Tibial nerve (tissue), 4 donors: Measurements from ENCODE around the gene GRIK4. TPM values are rescaled to one million over a fixed set of nuclear protein-coding genes. Genes with fewer than 3 reads are reported as not detected.

Source experiments
- DNase-seq, 2 donors: peaks; one replicate each; pipeline ENCODE4 v3.0.0-alpha.2; 2019; ENCODE audit warnings: low spot score in 2 of 2
- H3K27ac ChIP-seq, 4 donors: fragments of 200-600 bp; sonication (generic) in 3 of 4; one replicate each; pipeline ENCODE4 v1.5.1; 2017 to 2019; ENCODE audit warnings: mild to moderate bottlenecking in 1 of 4
- H3K27me3 ChIP-seq, 2 donors: fragments of 200-600 bp; sonication (generic) in 1 of 2; one replicate each; pipeline versions ENCODE4 v1.5.1 to v1.6.0; 2017 to 2019
- H3K36me3 ChIP-seq, 3 donors: fragments of 200-600 bp; sonication (generic); one replicate each; pipeline ENCODE4 v1.5.1; 2018 to 2019
- H3K4me1 ChIP-seq, 4 donors: fragments of 200-600 bp; sonication (generic) in 3 of 4; one replicate each; pipeline ENCODE4 v1.5.1; 2017 to 2019
- H3K4me3 ChIP-seq, 4 donors: fragments of 200-600 bp; sonication (generic) in 3 of 4; one replicate each; pipeline ENCODE4 v1.5.1; 2017 to 2019; ENCODE audit warnings: mild to moderate bottlenecking in 1 of 4, moderate library complexity in 1 of 4
- H3K9me3 ChIP-seq, 4 donors: fragments of 200-600 bp; sonication (generic) in 3 of 4; one replicate each; pipeline ENCODE4 v1.5.1; 2017 to 2019
- CTCF ChIP-seq, 5 experiments: fragments of 200-600 bp in 3 of 5; fragments of 450-650 bp in 2 of 5; sonication (generic) in 3 of 5; IDR thresholded peaks; one replicate each; pipeline ENCODE4 v1.5.1; 2016 to 2019; ENCODE audit warnings: antibody characterized with exemption in 5 of 5, mild to moderate bottlenecking in 3 of 5, moderate library complexity in 2 of 5
- EP300 ChIP-seq, 2 donors: sonication (generic); formaldehyde crosslinking; IDR thresholded peaks; one replicate each; pipeline ENCODE4 v1.6.1; 2017; ENCODE audit warnings: antibody characterized with exemption in 2 of 2, mild to moderate bottlenecking in 1 of 2
- POLR2A ChIP-seq, 2 donors: fragments of 450-650 bp; IDR thresholded peaks; one replicate each; pipeline ENCODE4 v1.6.1; 2017; ENCODE audit warnings: antibody characterized with exemption in 2 of 2, mild to moderate bottlenecking in 2 of 2, moderate library complexity in 2 of 2
- WGBS, 2 donors: methylation state at CpG; one replicate each; pipeline ENCODE4 v1.1.5; 2018; 5-methylcytosine and 5-hydroxymethylcytosine counted together
- total RNA-seq, 4 donors: library from RNA; depleted of rRNA; stranded (reverse); fragments of >200 nt; gene quantifications; one replicate each; pipeline ENCODE4 v1.1.0, GENCODE V29; 2016

GRIK4 gene
- total RNA-seq, 4 donors from 2014 or later: 0.22 to 0.98 TPM; not detected in 2

DNA sequence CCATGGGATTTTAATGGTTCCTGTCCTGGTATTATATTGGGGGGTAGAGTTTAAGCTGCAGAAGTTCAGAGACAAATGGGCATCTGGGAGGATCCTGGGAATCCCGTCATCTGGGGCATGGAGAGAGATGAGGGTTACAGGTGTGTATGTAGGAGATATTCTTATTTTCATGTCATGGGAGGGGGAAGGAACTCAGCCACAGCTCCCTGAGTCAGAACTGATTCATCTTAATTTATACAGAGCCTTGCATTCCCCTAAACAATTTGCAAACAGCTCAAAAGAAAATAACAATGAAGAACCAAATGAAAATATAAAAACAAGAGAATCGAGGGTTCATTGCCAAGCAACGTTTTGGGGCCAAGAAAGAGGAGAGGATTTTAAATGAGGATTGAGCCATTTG lies 356.4 kb downstream of the GRIK4 start:
- 37 to 40% methylated on average over 3 of the region's 3 CpGs for WGBS, 2 donors
- no peaks in the 10 kb centered on the region for H3K36me3 ChIP-seq
- TF ChIP-seq CTCF (IDR thresholded peaks at IDR 0.05) (no peak), POLR2A (IDR thresholded peaks at IDR 0.05) (no peak), EP300 (IDR thresholded peaks at IDR 0.05) (no peak)
- peaks cover 0 to 9% of the 10 kb centered on the region in 2 donors for H3K27me3 ChIP-seq
- H3K4me1 ChIP-seq: no peaks in the 10 kb centered on the region
- no peak overlapping the region for H3K4me3 ChIP-seq
- H3K27ac ChIP-seq: no peak overlapping the region
- DNase-seq: no peak
- no peaks in the 10 kb centered on the region for H3K9me3 ChIP-seq

DNA sequence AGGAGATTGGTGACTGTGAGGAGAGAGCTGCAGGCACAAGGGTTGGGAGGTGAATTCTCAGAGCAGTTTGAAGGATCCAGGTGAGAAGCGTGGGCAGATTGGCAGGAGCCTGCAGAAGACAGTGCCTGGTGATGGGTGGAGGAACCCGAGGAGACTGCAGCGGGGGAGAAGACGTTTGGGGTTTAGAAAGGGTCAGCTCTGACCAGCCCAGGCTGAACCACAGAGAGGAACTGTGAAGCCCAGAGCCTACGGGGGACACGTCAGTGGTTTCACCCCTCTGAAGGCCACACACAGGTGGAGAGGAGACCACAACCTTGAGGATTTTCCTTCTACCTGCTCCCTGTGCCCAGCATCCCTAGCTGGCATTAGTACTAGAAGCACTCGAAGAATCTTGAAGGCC lies 357.5 kb downstream of the GRIK4 start:
- Histone ChIP-seq H3K4me3 (no peak overlapping the region), H3K36me3 (no peaks in the 10 kb centered on the region), H3K4me1 (no peaks in the 10 kb centered on the region), H3K9me3 (no peaks in the 10 kb centered on the region), H3K27ac (no peak overlapping the region), H3K27me3 (peaks cover 0 to 9% of the 10 kb centered on the region in 2 donors)
- TF ChIP-seq CTCF (IDR thresholded peaks at IDR 0.05): no peak
- TF ChIP-seq EP300 (IDR thresholded peaks at IDR 0.05): no peak
- TF ChIP-seq POLR2A (IDR thresholded peaks at IDR 0.05): no peak
- WGBS, 2 donors: 83 to 89% methylated on average over 7 of the region's 7 CpGs
- no peak for DNase-seq

GRCh38 chr11:120869516-120870011 lies 358.0 kb downstream of the GRIK4 start:
- no peak for DNase-seq
- WGBS, 2 donors: 69 to 70% methylated on average over 11 of the region's 11 CpGs
- TF ChIP-seq CTCF (IDR thresholded peaks at IDR 0.05): no peak
- no peak for TF ChIP-seq POLR2A (IDR thresholded peaks at IDR 0.05)
- no peak for TF ChIP-seq EP300 (IDR thresholded peaks at IDR 0.05)
- peaks cover 0 to 9% of the 10 kb centered on the region in 2 donors for H3K27me3 ChIP-seq
- H3K4me1 ChIP-seq: no peaks in the 10 kb centered on the region
- H3K36me3 ChIP-seq: no peaks in the 10 kb centered on the region
- H3K9me3 ChIP-seq: no peaks in the 10 kb centered on the region
- H3K4me3 ChIP-seq: no peak overlapping the region
- no peak overlapping the region for H3K27ac ChIP-seq

DNA sequence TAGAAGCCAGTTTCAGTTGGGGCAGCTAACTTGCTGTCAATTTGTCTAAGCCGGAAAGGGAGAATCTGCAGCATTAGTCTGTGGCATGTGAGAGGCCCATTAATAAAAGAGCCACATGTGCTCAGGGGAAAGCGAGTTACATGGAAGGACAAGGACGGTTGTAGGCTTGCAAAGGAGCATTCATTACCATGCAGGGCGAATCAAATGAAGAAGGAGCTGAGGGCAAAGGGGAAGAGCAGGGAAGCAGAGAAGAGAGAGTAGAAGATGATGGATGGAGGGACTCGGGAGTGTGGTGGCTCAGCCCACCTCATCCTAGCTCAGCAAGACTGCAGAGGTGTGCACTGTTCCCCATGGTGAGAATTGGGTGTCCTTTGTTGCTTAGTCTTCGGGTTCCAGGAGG lies 359.6 kb downstream of the GRIK4 start:
- Histone ChIP-seq H3K4me1 (no peaks in the 10 kb centered on the region), H3K9me3 (no peaks in the 10 kb centered on the region), H3K4me3 (no peak overlapping the region), H3K27ac (no peak overlapping the region), H3K36me3 (no peaks in the 10 kb centered on the region), H3K27me3 (peaks cover 0 to 9% of the 10 kb centered on the region in 2 donors)
- DNase-seq: no peak
- no peak for TF ChIP-seq CTCF (IDR thresholded peaks at IDR 0.05)
- TF ChIP-seq EP300 (IDR thresholded peaks at IDR 0.05): no peak
- no peak for TF ChIP-seq POLR2A (IDR thresholded peaks at IDR 0.05)
- WGBS, 2 donors: 77 to 79% methylated on average over 6 of the region's 6 CpGs

DNA sequence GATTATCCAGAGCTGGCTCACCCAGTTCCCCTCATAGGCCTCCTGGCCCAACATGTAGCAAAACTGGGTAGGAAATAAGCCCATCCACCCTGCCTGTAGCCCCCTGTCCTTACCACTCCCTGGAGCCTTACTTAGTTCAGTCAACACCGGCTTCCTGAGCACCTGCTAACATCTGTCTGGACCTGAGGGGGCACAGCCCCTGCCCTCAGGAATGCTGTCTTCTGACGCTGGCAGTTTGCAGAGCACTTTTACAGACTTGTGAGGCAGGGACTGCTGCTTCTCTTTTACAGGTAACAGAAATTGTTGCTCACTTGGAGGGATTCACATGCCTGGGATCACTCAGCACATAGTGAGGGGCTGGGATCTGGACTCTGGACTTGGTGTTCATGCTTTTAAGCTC lies 360.4 kb downstream of the GRIK4 start:
- Histone ChIP-seq H3K9me3 (no peaks in the 10 kb centered on the region), H3K27ac (no peak overlapping the region), H3K36me3 (no peaks in the 10 kb centered on the region), H3K4me3 (no peak overlapping the region), H3K27me3 (peaks cover 0 to 9% of the 10 kb centered on the region in 2 donors), H3K4me1 (no peaks in the 10 kb centered on the region)
- no peak for DNase-seq
- TF ChIP-seq CTCF (IDR thresholded peaks at IDR 0.05) (no peak), POLR2A (IDR thresholded peaks at IDR 0.05) (no peak), EP300 (IDR thresholded peaks at IDR 0.05) (no peak)
- WGBS, 2 donors: 60 to 76% methylated on average over 1 to 2 of the region's 2 CpGs
